ENCODE data around the gene DHCR24.

- no peak for TF ChIP-seq CTCF (IDR thresholded peaks at IDR 0.05)
- no peak for TF ChIP-seq POLR2A (IDR thresholded peaks at IDR 0.05)
These were observed 17.7 kb downstream of the DHCR24 start for GRCh38 chr1:54869173-54869851.

Measured in lower leg skin (tissue), 3 donors.